Measurements from ENCODE around the gene TUSC2.

DNA sequence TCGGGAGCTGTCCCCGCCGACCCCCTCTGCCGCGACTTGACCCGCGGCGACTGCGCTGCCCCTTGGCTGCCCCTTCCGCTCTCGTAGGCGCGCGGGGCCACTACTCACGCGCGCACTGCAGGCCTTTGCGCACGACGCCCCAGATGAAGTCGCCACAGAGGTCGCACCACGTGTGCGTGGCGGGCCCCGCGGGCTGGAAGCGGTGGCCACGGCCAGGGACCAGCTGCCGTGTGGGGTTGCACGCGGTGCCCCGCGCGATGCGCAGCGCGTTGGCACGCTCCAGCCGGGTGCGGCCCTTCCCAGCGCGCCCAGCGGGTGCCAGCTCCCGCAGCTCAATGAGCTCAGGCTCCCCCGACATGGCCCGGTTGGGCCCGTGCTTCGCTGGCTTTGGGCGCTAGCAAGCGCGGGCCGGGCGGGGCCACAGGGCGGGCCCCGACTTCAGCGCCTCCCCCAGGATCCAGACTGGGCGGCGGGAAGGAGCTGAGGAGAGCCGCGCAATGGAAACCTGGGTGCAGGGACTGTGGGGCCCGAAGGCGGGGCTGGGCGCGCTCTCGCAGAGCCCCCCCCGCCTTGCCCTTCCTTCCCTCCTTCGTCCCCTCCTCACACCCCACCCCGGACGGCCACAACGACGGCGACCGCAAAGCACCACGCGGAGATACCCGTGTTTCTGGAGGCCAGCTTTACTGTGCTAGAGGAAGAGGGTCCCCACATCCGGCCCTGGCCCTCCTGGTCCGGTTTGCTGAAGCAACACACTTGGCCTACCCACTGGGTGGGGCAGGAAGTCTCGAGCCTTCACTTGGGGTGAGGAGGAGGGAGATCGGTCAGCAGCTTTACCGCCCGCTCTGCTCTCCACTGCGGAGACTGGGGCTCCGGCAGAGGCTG, 12.7 kb upstream of the TUSC2 start, which contains the start of gene RASSF1:
- TF ChIP-seq POLR2A (IDR thresholded peaks at IDR 0.05; ENCODE audit: low read length) (peak; percentile 95), GATA1 (IDR thresholded peaks at IDR 0.05; ENCODE audit: low read depth, low read length) (no peak)

All from erythroblast (primary cell).